Stimulated activated CD4-positive, alpha-beta T cell treated with anti-CD3 and anti-CD28 coated beads, Interleukin-1b, Interleukin-23, amount 100 ng/mL, for 1 hour (primary cell): ENCODE data around the gene CDH22.

Experiments
- DNase-seq, 2 donors: peaks; one replicate each; pipeline ENCODE4 v3.0.0-alpha.2; 2020; ENCODE audit warnings: low read depth in 2 of 2

The CDH22 gene

GRCh38 chr20:46300281-46300680, 8.0 kb downstream of the CDH22 start:
- DNase-seq, result no peak

GRCh38 chr20:46299078-46299477, 9.2 kb downstream of the CDH22 start:
- no peak for DNase-seq

GRCh38 chr20:46298374-46298773, 9.9 kb downstream of the CDH22 start:
- DNase-seq, result no peak

- DNase-seq, result no peak
These were observed 11.6 kb downstream of the CDH22 start for GRCh38 chr20:46296526-46297250.

GRCh38 chr20:46293084-46293483, 15.2 kb downstream of the CDH22 start:
- DNase-seq, result no peak

GRCh38 chr20:46291401-46291800, 16.9 kb downstream of the CDH22 start:
- DNase-seq, result no peak

- DNase-seq, result no peak
These were observed 18.9 kb downstream of the CDH22 start for GRCh38 chr20:46289432-46289831.

GRCh38 chr20:46286977-46287376, 21.3 kb downstream of the CDH22 start:
- DNase-seq, result no peak

- DNase-seq, result no peak
These were observed 21.9 kb downstream of the CDH22 start for GRCh38 chr20:46286382-46286781.

GRCh38 chr20:46285740-46286139, 22.6 kb downstream of the CDH22 start:
- no peak for DNase-seq

- DNase-seq, result no peak
These were observed 23.2 kb downstream of the CDH22 start for GRCh38 chr20:46285072-46285471.

GRCh38 chr20:46284040-46284427, 24.3 kb downstream of the CDH22 start:
- DNase-seq, result no peak

GRCh38 chr20:46283426-46284039, 24.8 kb downstream of the CDH22 start:
- DNase-seq, result no peak

- DNase-seq, result no peak
These were observed 25.6 kb downstream of the CDH22 start for GRCh38 chr20:46282669-46283068.

GRCh38 chr20:46279103-46279502, 29.2 kb downstream of the CDH22 start:
- DNase-seq, result no peak

GRCh38 chr20:46277602-46278001, 30.7 kb downstream of the CDH22 start:
- DNase-seq, result no peak

- DNase-seq, result no peak
These were observed 31.8 kb downstream of the CDH22 start for GRCh38 chr20:46276531-46276930.

- no peak for DNase-seq
These were observed 33.2 kb downstream of the CDH22 start for GRCh38 chr20:46275091-46275490.

GRCh38 chr20:46273717-46274116, 34.6 kb downstream of the CDH22 start:
- DNase-seq, result no peak

- DNase-seq, result no peak
These were observed 35.8 kb downstream of the CDH22 start for GRCh38 chr20:46272389-46273047.

GRCh38 chr20:46270977-46271744, 37.1 kb downstream of the CDH22 start:
- no peak for DNase-seq

GRCh38 chr20:46269372-46269771, 38.9 kb downstream of the CDH22 start:
- DNase-seq, result no peak
